GM19455 (cell line): Measurements from ENCODE around the gene SLC39A9.
A peak's percentile ranks its signal among the peaks of the same experiment; 100 is the strongest.
"Not testable (repeated sequence)": the region's sequence is repeated elsewhere in the genome, so short reads cannot be mapped to it uniquely, and the experiment has no call there.

Source experiments
- ATAC-seq: cut with Tn5 transposase; IDR thresholded peaks from one replicate; pipeline ENCODE4 v1.9.1; 2021; ENCODE audit not compliant: unreplicated experiment

The SLC39A9 gene

DNA sequence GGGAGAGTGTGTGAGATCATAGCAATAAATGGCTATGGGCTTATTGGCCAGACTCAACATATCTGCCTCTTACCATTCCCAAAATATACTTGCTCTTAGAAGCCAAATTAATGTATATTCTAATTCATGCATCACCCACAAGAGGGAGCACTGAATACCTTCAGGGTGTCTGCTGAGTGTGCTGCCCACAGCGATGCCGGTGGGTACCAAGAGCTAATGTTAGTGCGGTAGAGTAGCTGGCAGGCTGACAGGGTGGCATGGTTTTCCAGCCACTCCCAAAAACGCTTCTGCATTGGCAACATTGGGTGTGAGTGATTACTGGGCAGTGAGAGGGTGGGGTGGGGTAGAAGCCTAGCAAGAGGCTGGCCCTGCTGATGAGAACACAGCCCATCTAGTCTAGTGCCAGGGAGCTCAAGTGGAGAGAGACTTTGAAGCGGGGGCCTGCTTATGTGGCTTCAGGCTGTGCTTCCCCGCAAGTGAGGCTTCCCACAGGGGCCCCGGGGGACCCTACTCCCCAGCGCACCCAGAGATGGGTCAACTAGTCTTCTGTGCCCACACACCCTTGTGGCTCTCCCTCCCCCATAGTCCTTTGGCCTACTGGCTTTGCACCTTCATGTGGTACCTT is 76.8 kb downstream of the SLC39A9 start:
- ATAC-seq: no peak

DNA sequence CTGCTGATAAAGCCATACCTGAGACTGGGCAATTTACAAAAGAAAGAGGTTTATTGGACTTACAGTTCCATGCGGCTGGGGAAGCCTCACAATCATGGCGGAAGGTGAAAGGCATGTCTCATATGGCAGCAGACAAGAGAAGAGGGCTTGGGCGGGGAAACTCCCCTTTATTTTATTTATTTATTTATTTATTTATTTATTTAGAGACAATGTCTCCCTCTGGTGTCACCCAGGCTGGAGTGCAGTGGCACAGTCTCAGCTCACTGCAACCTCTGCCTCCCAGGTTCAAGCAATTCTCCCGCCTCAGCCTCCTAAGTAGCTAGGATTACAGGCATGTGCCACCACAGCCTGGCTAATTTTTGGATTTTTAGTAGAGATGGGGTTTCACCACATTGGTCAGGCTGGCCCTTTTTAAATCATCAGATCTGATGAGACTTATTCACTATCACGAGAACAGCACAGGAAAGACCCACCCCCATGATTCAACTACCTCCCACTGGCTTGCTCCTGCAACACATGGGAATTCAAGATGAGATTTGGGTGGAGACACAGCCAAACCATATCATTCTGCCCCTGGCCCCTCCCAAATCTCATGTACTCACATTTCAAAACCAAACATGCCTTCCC is 78.4 kb downstream of the SLC39A9 start:
- not testable (repeated sequence) for ATAC-seq

DNA sequence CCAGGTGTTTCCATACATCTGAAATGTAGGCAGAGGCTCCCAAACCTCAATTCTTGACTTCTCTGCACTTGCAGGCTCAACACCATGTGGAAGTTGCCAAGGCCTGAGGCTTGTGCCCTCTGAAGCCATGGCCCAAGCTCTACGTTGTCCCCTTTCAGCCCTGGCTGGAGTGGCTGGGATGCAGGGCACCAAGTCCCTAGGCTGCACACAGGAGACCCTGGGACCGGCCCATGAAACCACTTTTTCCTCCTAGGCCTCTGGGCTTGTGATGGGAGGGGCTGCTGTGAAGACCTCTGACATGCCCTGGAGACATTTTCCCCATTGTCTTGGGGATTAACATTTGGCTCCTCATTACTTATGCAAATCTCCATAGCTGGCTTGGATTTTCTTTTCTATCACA is 79.6 kb downstream of the SLC39A9 start:
- ATAC-seq: not testable (repeated sequence)

DNA sequence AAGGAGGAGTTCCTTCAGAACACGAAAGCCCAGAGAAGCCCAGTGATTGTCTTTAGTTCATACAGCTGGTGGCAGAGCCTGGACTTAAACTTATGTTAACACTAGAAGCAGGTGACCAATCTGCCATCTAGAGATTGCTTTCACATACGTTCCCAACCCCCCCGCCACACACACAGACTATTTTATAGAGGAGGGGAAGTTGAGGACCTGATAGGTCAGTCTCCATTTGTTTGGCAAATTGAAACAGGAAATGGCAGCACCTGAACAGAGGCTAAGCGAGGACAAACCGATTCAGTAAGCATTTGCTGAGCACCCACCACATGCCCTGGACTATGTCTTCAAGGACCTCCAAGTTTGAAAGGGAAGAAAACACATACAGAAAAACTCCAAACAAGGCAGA is 81.2 kb downstream of the SLC39A9 start:
- no peak for ATAC-seq

DNA sequence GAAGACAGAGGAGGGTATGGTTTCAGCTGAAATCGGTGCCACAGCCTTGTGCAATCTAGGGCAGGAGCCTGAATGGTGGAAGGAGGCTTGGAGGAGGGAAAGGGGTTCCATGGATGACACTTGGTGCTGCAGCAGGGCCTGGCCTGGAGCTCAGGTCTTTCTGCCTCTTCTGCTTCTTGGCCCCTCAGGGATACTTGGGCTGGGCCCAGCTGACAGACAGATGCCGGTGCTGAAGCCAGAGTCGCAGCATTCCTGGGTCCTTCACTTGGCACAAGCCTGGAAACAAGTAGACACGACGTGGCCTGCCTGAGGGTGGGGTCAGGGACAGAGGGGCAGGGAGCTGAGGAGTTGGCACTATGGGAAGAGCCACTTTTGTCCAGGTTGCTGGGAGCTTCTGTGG is 81.6 kb downstream of the SLC39A9 start:
- ATAC-seq: no peak

DNA sequence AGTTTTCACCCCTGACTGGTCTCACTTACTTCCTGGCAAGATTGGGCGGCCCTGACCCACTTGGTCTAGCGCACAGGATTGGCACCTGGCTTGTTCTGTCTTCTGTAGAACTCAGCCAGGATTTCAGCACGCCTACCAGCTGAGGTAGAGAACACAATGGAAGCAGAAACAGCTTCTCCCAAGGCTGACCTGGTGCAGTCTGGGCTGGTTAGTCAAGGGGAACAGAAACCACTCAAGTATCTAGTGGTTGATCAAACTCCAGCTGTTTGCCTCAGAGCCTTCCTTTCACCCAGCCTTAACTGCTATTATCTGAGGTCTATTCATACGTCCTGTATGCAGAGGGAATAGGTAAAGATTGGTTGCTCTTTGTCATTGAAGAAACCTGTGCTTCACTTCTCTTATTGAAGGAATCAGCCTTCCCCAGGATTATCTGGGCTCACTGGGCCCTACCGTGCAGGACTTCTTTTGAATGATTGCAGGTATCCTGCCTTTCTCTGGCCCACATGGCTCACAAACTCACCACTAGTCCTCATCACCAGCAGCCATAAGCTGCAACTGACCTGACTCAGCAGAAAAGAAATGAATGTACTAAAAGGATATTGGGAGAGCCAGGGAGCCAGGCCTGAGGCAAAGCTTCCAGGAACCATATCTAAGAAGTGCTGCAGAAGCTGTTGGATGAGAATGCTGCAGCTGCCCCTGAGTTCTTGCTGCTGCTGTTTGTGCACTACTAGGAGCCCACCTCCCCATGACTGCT is 83.5 kb downstream of the SLC39A9 start:
- ATAC-seq: peak; percentile 91

DNA sequence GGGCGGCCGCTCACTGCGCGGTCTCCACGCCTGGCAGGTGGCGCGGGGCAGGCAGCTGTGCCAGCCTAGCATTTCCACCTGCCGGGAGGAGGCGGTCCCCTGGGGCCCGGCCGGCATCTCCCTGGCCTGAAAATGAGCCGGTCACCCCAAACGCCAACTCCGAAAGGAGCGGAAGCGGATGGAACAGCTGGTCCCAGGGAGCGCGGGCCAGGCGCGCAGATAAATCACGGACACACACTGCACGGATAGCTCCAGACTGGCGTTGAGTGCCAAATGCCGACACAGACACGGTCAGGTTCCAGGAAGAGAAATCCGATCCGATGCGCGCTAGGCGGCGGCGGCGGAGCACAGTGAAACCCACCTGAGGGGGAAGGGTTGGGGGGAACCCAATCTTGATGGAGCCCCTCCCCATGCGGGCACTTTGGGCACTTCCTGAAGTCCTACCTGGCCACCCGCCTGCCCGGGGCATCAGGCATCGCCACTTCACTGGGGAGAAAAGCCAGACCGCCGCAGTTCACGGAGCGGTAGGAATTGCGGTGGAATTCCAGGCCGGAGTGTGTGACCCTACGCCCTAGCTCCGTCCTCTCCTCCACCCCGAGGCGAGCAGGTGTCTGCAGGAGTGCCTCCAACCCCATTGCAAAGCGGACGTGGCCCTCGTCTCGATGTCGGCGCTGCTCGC is 85.4 kb downstream of the SLC39A9 start:
- ATAC-seq: no peak

DNA sequence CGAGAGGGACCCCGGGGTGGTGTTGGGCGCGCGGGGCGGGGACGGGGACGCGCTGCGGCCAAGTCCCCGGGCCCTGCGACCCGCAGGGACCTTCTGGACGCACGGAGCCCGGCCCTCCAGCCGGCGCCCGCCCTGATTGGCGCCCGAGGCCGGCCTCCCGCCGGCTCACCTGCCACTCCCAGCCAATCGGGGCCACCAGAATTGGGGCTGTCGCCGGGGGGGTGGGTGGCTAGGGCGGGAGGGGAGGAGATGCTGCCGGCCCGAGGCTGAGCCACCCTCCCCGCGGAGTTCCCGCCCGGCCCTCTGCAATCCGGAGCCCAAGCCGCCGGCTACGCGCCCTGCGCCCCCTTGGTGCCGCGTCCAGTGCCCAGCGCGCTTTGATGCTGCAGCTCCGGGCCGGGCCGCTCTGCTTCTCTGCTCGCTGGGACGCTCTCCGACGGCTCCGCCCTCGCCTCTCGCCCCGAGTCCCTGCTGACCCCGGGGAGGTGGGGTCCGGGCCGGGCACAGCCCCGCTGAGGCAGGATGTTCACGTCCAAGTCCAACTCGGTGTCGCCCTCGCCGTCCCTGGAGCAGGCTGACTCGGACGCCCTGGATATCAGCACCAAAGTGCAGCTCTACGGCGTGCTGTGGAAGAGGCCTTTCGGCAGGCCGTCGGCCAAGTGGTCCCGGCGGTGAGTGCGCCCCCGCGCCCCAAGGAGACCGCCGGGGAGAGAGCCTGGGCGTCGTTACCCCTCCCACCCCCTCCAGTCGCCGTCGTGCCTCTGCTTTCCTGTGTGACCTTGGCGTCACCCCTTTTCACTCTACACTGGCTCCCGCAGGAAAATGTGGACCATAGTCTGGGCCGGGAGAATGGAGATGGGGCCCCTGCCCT is 86.2 kb downstream of the SLC39A9 start, which contains the start of gene PLEKHD1:
TSS of gene PLEKHD1 (plus strand) at position 285 of the 871 bp plus-strand sequence. CDS start at position 523, 238 bp downstream.
- no peak for ATAC-seq

DNA sequence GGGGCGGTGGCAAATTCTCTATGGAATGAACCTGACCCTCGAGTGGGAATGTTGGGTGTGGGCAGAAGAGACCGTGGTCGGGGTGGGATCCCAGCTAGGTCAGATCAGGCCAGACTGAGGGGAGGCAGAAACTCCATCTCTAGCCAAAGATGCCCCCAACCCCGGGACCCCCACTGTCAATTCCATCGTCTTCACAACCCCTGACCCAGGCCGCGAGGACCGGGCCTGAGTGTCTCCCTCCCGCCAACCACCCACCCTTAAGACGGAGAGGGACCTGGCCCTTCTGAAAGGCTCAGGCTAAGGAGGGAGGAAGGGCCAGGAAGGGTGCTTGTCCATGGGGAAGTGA is 86.8 kb downstream of the SLC39A9 start:
- no peak for ATAC-seq

DNA sequence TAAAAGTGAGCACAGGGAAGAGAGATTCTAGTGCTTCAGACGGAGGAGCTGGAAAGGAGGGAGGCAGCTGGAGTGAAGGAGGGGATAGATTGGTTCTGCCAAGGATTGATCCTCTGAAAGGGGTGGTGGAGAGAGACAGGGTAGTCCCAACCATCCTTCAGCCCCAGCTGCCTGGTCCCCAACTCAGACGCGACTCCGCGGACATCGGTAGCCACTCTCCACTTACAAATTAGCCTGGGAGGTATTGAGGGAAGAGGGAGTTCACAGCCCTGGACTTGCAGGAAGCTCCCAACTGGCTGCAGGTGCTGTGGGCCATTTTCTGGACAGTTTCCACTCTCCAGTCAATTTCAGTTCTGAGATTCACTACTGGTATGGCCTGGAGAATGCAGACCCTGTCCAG is 87.2 kb downstream of the SLC39A9 start:
- no peak for ATAC-seq

DNA sequence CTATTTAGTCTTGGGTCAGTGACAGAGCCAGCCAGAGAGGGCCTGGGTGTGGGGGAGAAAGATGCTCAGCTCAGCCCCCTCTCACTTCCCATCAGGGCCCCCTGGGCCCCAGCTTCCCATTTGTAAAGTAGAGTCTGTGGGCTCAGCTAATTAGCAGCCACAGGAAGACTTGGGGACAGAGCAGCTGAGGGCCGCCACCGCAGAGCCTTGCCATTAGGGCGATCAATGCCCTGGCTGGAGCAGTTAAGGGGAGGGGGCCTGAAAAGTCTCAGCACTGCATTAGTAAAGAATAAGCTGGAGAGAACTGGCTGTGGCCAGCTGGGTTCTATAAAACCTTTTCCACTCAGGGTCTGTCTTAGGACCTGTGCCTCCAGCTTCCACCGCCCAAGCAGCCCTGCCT is 88.7 kb downstream of the SLC39A9 start:
- ATAC-seq: no peak

DNA sequence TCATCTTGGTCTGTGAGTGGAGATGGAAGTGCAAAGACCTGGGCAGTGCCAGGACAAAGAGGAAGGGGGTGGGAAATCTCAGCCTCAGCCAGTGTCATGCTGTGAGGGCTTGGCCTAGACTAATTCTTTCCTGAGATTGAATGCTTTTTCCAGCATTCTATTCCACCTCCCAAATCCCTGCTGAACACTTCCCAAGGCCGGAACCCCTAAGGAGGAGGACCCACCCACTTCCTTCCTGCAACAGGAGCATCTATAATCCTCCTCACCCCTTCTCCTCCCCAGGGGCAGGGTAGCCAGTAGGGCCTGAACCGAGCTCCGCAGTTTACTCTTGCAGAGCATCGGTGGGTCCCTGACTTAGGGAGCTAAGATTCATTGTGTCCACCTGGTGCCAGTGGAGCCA is 89.3 kb downstream of the SLC39A9 start:
- ATAC-seq: no peak

DNA sequence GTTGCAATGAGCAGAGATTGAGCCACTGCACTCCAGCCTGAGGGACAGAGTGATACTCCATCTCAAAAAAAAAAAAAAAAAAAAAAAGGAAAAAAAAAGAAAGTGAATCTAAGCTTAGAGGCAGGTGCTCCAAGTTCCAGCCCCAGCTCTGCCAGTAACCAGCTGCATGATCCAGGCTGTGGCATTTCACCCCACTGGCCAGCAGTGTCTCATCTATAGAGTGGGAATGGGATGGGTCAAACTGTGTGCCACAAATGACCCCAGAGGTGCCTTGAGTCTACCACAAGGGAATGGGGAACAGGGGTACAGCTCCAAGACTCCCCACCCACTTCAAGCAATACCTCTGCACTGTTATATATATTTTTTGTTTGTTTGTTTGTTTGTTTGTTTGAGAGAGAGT is 91.0 kb downstream of the SLC39A9 start:
- no peak for ATAC-seq

DNA sequence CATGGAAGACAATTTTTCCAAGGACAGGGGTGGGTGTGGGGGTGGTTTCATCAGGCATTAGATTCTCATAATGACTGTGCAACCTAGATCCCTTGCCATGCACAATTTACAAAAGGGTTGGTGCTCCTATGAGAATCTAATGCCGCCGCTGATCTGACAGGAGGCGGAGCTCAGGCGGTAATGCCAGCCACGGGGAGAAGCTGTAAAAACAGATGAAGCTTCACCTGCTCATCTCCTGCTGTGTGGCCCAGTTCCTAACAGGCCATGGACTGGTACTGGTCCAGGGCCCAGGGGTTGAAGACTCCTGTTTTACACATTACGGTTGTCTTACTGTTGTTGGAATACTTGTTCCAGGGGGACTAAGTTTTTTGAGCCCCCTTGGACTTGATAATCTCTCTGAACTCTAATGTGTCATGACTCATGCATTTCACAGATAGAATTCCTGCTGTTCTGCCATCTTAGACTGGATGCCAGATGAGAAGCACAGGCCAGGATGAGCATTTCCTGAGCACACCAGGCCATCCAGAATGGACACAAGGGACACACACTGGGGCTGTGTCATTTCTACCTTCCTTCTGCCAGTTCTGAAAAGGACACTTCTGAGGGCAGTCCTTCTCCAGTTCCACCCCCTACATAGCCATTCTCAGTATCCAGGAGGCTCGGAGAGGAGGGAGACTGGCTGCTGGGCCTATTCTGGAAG is 91.9 kb downstream of the SLC39A9 start:
- ATAC-seq: no peak

DNA sequence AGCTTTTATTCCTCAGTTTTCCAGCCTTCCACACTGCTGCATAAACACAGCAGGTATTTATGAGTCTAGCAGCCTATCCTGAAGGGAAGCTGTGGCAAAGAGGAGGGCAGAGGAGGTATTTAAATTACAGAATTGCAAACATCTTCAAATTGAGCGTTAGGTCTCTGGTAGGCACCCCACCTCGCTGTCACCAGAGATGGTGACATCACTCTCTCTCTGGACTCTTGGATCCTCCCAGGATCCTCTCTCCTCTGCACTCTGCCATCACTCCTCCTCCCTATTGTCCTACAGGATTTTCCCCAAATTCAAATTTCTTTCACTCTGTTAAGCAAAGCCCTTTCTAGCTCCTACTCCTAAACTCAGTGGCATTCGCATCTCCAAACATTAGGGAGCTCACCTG is 92.7 kb downstream of the SLC39A9 start:
- ATAC-seq: no peak

DNA sequence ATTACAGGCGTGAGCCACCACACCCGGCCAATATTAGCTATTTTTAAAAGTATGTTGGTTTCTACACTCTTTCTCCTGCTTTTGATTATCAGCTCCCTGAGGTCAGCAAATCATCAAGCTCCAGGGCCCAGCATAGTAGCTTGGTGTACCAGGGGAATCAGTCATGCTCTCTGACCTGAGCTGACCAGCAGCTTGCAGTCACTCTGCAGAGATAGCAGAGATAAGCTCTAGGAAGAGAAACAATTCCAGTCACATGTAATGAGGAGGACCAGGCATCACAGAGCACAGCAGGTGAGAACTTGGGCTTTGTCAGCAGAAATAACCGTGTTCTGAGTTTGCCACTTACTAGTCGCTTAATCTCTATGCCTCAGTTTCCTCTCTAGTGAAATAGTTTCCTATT is 94.5 kb downstream of the SLC39A9 start:
- no peak for ATAC-seq

DNA sequence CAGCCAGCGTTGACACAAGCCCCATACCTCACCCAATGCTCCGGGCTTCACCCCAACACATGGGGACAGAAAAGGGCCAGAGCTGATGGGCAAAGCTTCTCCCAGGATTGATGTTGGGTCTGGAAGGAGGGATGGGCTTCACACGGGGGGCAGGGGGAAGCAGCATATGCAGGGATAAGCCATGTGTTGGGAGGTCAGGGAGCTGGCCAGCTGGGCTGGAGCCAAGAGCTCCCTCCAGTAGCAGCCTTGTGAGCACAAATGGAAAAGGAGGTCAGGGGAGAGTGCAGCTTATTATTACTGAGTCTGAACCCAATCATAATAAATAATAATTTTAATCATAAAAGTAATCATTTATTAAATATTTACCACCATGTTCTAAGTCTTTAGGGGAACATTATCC is 95.3 kb downstream of the SLC39A9 start:
- ATAC-seq: no peak

DNA sequence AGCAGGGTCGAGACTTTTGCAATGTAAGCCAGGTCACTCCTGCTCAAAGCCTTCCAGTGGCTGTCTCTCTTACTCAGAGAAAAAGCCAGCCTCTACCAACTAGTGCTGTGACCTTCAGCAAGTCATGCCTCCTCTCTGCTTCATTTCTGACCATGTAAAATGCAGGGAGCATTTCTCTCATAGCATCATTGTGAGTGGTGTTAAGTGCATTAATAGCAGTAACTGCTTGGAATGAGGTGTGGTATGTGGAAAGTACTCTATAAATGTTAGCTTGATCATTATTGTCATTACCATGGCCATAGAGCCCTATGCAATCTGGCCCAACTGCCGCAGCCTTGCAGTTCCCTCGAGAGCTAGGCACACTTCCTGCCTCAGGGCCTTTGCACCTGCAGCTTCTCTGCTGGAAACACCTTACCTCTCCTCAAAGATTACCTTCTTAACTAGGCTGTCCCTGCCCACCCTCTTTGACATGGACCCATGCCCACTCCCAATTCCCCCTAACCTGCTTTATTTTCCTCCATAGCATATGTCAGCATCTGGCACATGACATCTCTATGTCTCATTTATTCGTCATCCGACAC is 96.9 kb downstream of the SLC39A9 start:
- ATAC-seq: no peak

DNA sequence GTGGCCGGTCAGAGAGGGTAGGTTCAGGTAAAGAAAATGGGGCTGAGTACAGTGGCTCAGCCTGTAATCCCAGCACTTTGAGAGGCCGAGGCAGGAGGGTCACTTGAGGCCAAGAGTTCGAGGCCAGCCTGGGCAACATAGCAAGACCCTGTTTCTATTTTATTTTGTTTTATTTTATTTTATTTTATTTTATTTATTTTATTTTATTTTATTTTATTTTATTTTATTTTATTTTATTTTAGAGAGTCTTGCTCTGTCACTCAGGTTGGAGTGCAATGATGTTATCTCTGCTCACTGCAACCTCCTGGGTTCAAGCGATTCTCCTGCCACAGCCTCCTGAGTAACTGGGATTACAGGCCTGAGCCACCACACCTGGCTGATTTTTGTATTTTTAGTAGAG is 99.4 kb downstream of the SLC39A9 start:
- not testable (repeated sequence) for ATAC-seq

DNA sequence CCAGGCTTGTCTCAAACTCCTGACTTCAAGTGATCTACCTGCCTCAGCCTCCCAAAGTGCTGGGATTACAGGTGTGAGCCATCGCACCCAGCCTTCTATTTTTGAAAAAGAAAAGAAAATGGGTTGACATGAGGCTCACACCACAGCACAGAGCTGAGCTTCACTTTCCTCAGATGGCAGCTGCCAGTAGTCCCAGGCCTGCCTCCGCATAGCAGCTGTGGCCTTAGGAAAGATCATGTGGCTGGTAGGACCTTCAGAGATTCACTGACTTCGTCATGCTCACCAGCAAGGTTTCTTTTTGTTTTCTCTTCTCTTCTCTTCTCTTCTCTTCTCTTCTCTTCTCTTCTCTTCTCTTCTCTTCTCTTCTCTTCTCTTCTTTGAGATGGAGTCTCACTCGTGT is 99.8 kb downstream of the SLC39A9 start:
- not testable (repeated sequence) for ATAC-seq
